ENCODE measurements around the gene AFMID.
"Not testable (repeated sequence)": the region's sequence is repeated elsewhere in the genome, so short reads cannot be mapped to it uniquely, and the experiment has no call there.

AFMID gene

GRCh38 chr17:78186692-78187595, at the start of gene AFMID, which contains the start of gene TK1:
Gene AFMID (plus strand): TSS chr17:78187362. CDS start chr17:78187371, 9 bp downstream.
Gene TK1 (minus strand): TSS chr17:78187052. CDS start chr17:78186994, 58 bp downstream.
- peak; percentile 88 for DNase-seq

- DNase-seq = no peak
Measured at GRCh38 chr17:78137392-78138203, 49.6 kb upstream of the AFMID start.

- DNase-seq = no peak
Measured at GRCh38 chr17:78138204-78139060, 48.7 kb upstream of the AFMID start.

GRCh38 chr17:78139861-78140168, 47.3 kb upstream of the AFMID start:
- not testable (repeated sequence) for DNase-seq

GRCh38 chr17:78140169-78141051, 46.8 kb upstream of the AFMID start:
- peak; percentile 94 for DNase-seq

- DNase-seq = no peak
Measured at GRCh38 chr17:78141437-78142118, 45.6 kb upstream of the AFMID start.

- peak; percentile 64 for DNase-seq
Measured at GRCh38 chr17:78142119-78142861, 44.9 kb upstream of the AFMID start.

GRCh38 chr17:78143214-78144146, 43.7 kb upstream of the AFMID start:
- DNase-seq = no peak

- DNase-seq = no peak
Measured at GRCh38 chr17:78144147-78144719, 42.9 kb upstream of the AFMID start.

- DNase-seq = no peak
Measured at GRCh38 chr17:78144736-78145641, 42.2 kb upstream of the AFMID start.

- DNase-seq = no peak
Measured at GRCh38 chr17:78146471-78146869, 40.7 kb upstream of the AFMID start.

- DNase-seq = no peak
Measured at GRCh38 chr17:78146881-78147280, 40.3 kb upstream of the AFMID start.

- no peak for DNase-seq
Measured at GRCh38 chr17:78147315-78147998, 39.7 kb upstream of the AFMID start.

- no peak for DNase-seq
Measured at GRCh38 chr17:78148286-78149016, 38.7 kb upstream of the AFMID start.

GRCh38 chr17:78151514-78152008, 35.6 kb upstream of the AFMID start:
- no peak for DNase-seq
